ENCODE measurements around the gene MPST. TPM values are rescaled to one million over a fixed set of nuclear protein-coding genes. Genes with fewer than 3 reads are reported as not detected.

MPST gene
- total and polyA plus RNA-seq, 4 experiments from 2014 or later, result 3.7 to 7.4 (median 5.6) TPM

DNA sequence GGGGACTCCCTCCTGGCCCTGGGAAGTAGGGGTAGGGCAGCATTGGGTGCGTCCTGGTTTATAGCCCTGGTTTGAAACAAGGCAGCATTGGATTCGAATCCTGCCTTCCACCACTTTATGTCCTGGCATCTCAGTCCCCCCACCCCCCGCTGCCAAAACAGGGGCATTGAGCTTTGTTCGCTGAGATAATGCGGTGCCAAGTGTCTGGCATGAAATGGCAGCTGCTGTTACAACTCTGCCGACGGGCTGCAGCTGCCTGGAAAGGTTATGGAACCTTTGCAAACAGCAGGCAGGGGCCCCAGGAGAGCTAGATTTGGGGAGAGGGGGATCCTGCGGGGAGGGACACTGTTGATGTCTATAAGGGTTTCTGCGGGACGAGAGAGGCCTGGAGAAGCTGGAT lies 2.2 kb upstream of the MPST start:
- peaks cover 3 to 24% (median 12%) of the 10 kb centered on the region in 4 donors for H3K4me1 Mint-ChIP-seq
- peaks cover 0 to 5% of the 10 kb centered on the region in 2 donors for H3K27me3 Mint-ChIP-seq
- no peaks in the 10 kb centered on the region for H3K9me3 Mint-ChIP-seq
- H3K4me3 Mint-ChIP-seq, result peak overlapping the region in 3 of 8 donors; percentile 59 to 68 (median 63)
- DNase-seq, result no peak
- intact Hi-C loops (cut with micrococcal nuclease), result no loop called here
- H3K36me3 Mint-ChIP-seq, result no peaks in the 10 kb centered on the region
- Histone ChIP-seq H3K4me3 (ENCODE audit: low read length in 2 of 2) (no peak overlapping the region), H3K27ac (ENCODE audit: low read depth, low read length) (no peak overlapping the region), H3K36me3 (ENCODE audit: insufficient read depth, low read length) (no peaks in the 10 kb centered on the region), H3K27me3 (ENCODE audit: insufficient read depth, low read length) (no peaks in the 10 kb centered on the region), H3K4me1 (ENCODE audit: insufficient read depth, low read length) (peaks cover 8% of the 10 kb centered on the region), H3K9me3 (ENCODE audit: control insufficient read depth in 1 of 2, low read length in 2 of 2) (no peaks in the 10 kb centered on the region)
- ChIA-PET CTCF (ENCODE audit: partially characterized antibody) (interaction anchor here (2.2 kb wide), 1 partner anchor 8 kb away, joined by 4 read pairs; no protein-coding TSS in a partner anchor), POLR2A (ENCODE audit: partially characterized antibody) (no interaction called here)
- H3K27ac Mint-ChIP-seq, result no peak overlapping the region

DNA sequence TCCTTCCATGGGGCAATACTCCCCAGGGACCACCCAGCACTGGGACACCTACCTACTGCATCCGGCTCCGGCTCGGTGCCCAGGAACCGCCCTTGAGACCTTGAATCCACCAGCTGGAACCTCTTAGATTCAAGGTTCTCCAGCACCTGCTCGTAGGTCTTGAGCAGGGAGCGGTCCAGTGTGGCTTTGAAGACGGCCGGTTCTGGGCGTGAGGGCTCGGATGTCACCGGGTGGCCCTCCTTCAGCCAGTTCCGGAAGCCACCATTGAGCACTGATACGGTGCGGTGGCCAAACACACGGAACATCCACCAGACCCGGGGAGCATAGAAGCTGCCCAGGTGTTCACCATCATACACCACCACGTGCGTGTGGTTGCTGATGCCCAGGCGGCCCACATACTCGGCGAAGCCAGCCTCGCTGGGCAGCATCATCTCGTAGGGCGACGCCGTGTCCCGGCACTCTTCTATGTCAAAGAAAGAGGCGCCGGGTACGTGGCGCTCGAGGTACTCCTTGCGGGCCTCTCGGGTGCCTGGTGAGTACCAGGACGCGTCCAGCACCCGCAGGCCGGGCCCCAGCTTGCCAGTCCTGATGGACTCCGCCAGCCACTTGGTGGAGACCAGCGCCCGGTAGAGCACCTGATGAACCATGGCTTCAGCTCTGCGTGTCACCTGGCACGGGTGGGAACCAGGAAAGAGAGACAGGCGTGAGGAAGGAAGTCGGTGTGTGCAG lies 1.3 kb upstream of the MPST start:
- no peak for DNase-seq
- H3K27me3 ChIP-seq (ENCODE audit: insufficient read depth, low read length), result no peaks in the 10 kb centered on the region
- Mint-ChIP-seq H3K9me3 (no peaks in the 10 kb centered on the region), H3K27me3 (peaks cover 0 to 5% of the 10 kb centered on the region in 2 donors), H3K4me3 (peak overlapping the region; percentile 36 to 75 (median 66)), H3K27ac (peak overlapping the region in 2 of 7 donors; percentile 46 to 70), H3K36me3 (no peaks in the 10 kb centered on the region), H3K4me1 (peaks cover 3 to 24% (median 12%) of the 10 kb centered on the region in 4 donors)
- no peak overlapping the region for H3K27ac ChIP-seq (ENCODE audit: low read depth, low read length)
- no peaks in the 10 kb centered on the region for H3K9me3 ChIP-seq (ENCODE audit: control insufficient read depth in 1 of 2, low read length in 2 of 2)
- peaks cover 8% of the 10 kb centered on the region for H3K4me1 ChIP-seq (ENCODE audit: insufficient read depth, low read length)
- CTCF ChIA-PET (ENCODE audit: partially characterized antibody), result interaction anchor here (1.2 to 1.4 kb wide), 2 partner anchors 43 to 130 kb away, joined by 3 read pairs; no protein-coding TSS in a partner anchor
- POLR2A ChIA-PET (ENCODE audit: partially characterized antibody), result interaction anchor here (1.7 kb wide), 1 partner anchor 242 kb away, joined by 6 read pairs; the partner anchor contains the start of gene IFT27
- no peaks in the 10 kb centered on the region for H3K36me3 ChIP-seq (ENCODE audit: insufficient read depth, low read length)
- intact Hi-C loops (cut with micrococcal nuclease), result no loop called here
- no peak overlapping the region for H3K4me3 ChIP-seq (ENCODE audit: low read length in 2 of 2)

DNA sequence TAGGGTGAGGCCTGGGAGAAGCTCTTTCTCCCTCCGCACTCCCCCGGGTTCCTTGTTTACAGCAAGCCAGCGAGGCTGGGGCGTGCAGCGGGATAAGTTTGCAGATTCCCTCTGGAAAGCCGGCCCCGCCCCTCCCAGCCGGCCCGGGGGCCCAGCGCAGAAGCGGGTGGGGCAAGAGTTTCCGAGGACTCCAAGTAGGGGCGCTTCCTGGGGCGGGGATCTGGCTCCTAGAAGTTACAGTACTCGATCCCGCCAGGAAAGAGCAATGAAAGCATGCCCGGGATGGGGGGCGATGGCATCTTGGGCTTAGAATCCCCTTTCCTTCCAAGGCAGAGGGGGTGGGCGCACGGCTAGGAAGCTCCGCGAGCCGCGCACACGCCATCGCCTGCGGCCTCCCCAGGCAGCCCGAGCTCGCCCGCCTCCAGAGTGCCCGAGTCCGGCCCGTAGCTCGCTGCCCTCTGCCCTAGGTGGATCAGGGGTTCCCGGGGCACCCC lies 680 bp upstream of the MPST start:
- intact Hi-C loops (cut with micrococcal nuclease), result no loop called here

DNA sequence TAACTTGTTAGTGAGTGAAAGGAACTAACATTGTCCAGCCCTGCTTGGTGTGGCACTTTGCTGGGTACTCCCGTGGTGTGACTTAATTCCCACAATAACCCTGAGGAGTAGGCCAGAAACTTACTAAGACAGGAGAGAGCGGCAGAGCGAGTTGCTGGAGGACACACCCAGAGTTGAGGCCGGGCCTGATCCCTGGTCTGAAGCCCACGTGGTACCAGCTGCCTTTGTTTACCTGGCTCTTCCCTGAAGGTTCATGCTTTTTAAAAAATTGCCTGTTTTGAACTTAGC lies 594 bp downstream of the MPST start:
- Histone ChIP-seq H3K4me3 (ENCODE audit: low read length in 2 of 2) (peak overlapping the region; percentile 29 to 51), H3K27ac (ENCODE audit: low read depth, low read length) (peak overlapping the region; percentile 21), H3K36me3 (ENCODE audit: insufficient read depth, low read length) (no peaks in the 10 kb centered on the region), H3K4me1 (ENCODE audit: insufficient read depth, low read length) (peaks cover 8% of the 10 kb centered on the region), H3K27me3 (ENCODE audit: insufficient read depth, low read length) (no peaks in the 10 kb centered on the region), H3K9me3 (ENCODE audit: control insufficient read depth in 1 of 2, low read length in 2 of 2) (no peaks in the 10 kb centered on the region)
- POLR2A ChIA-PET (ENCODE audit: partially characterized antibody), result no interaction called here
- CTCF ChIA-PET (ENCODE audit: partially characterized antibody), result interaction anchor here (0.9 to 2.2 kb wide), 7 partner anchors 9 to 179 kb away, joined by 3 to 5 read pairs (median 3); a partner anchor contains a TSS
- peak overlapping the region; percentile 84 to 91 (median 87) for H3K4me3 Mint-ChIP-seq
- H3K36me3 Mint-ChIP-seq, result no peaks in the 10 kb centered on the region
- no peaks in the 10 kb centered on the region for H3K9me3 Mint-ChIP-seq
- H3K27me3 Mint-ChIP-seq, result peaks cover 0 to 5% of the 10 kb centered on the region in 2 donors
- peaks cover 4 to 24% (median 12%) of the 10 kb centered on the region in 4 donors for H3K4me1 Mint-ChIP-seq
- DNase-seq, result no peak
- H3K27ac Mint-ChIP-seq, result peak overlapping the region in 6 of 7 donors; percentile 13 to 76 (median 55)
- intact Hi-C loops (cut with micrococcal nuclease), result no loop called here

More for the DNA sequence above, 680 bp upstream of the MPST start:
- POLR2A ChIA-PET (ENCODE audit: partially characterized antibody), result interaction anchor here (0.8 to 1.7 kb wide), 2 partner anchors 243 to 466 kb away, joined by 3 to 6 read pairs; partner anchors contain the start of gene IFT27
- Histone ChIP-seq H3K4me1 (ENCODE audit: insufficient read depth, low read length) (peaks cover 8% of the 10 kb centered on the region), H3K9me3 (ENCODE audit: control insufficient read depth in 1 of 2, low read length in 2 of 2) (no peaks in the 10 kb centered on the region), H3K27ac (ENCODE audit: low read depth, low read length) (peak overlapping the region; percentile 35), H3K4me3 (ENCODE audit: low read length in 2 of 2) (peak overlapping the region in 1 of 2 donors; percentile 35), H3K27me3 (ENCODE audit: insufficient read depth, low read length) (no peaks in the 10 kb centered on the region), H3K36me3 (ENCODE audit: insufficient read depth, low read length) (no peaks in the 10 kb centered on the region)
- Mint-ChIP-seq H3K27ac (peak overlapping the region in 2 of 7 donors; percentile 46 to 70), H3K36me3 (no peaks in the 10 kb centered on the region), H3K4me3 (peak overlapping the region; percentile 36 to 75 (median 66)), H3K9me3 (no peaks in the 10 kb centered on the region), H3K4me1 (peaks cover 3 to 24% (median 12%) of the 10 kb centered on the region in 4 donors), H3K27me3 (peaks cover 0 to 5% of the 10 kb centered on the region in 2 donors)
- CTCF ChIA-PET (ENCODE audit: partially characterized antibody), result interaction anchor here (1.2 to 1.4 kb wide), 2 partner anchors 43 to 129 kb away, joined by 3 read pairs; no protein-coding TSS in a partner anchor
- no peak for DNase-seq

DNA sequence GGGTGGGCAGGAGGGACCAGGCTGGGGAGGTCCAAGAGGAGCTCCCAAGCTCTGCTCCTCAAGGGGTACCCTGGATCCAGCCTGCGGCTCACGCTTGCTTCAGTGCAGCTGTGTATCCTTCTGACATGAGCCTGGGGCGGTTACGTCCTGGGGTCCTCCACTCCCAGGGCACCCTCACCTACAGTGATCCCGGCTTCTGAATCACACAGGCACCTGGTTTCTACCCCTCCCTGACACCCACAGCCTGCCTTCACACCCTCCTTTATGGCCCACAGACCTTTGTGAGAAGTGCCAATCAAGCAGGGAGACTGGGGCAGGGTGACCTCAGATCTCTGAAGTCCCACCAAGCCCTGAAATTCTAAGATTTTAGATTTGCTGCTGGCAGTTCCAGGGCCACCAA lies 1.5 kb downstream of the MPST start:
- intact Hi-C loops (cut with micrococcal nuclease), result no loop called here
- POLR2A ChIA-PET (ENCODE audit: partially characterized antibody), result no interaction called here

DNA sequence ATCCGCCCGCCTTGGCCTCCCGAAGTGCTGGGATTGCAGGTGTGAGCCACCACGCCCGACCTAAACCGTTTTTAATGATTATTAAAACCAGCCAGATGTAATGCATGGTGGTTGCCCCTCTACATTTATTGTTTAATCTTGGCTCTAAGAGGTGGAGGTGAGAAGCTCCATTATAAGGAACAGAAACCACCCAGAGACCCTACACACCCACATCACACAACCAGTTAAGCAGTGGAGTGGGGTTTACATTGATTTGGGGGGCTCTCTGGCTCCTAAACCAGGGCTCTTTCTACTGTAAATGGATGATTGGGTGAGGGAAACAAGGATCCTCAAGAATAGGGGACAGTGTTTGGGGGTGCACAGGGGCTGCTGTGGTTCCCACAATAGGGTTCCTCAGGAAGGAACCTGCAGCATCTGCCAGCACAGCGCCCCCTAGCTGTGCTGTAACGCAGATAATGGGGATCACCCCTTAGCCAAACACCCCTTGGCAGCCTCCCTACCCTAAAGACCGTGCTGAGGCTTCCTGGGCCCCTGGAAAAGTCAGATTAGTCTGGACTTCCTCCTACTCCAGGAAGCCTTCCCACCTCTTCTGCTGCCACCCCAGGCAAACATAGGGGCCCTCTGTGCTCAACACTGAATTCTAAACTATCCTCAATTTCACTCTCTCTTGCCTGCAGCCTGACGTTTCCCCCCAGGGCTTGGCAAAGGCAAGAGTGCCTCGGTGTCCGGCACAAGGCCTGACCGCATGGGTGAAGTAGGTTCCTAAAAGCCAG lies 2.4 kb downstream of the MPST start:
- no peak overlapping the region for H3K4me3 ChIP-seq (ENCODE audit: low read length in 2 of 2)
- H3K27me3 ChIP-seq (ENCODE audit: insufficient read depth, low read length), result no peaks in the 10 kb centered on the region
- Mint-ChIP-seq H3K27ac (peak overlapping the region in 3 of 7 donors; percentile 36 to 70 (median 39)), H3K9me3 (no peaks in the 10 kb centered on the region), H3K36me3 (no peaks in the 10 kb centered on the region), H3K4me1 (peaks cover 4 to 24% (median 12%) of the 10 kb centered on the region in 4 donors), H3K27me3 (peaks cover 0 to 5% of the 10 kb centered on the region in 2 donors), H3K4me3 (peak overlapping the region in 6 of 8 donors; percentile 12 to 92 (median 73))
- no peak overlapping the region for H3K27ac ChIP-seq (ENCODE audit: low read depth, low read length)
- intact Hi-C loops (cut with micrococcal nuclease), result no loop called here
- ChIA-PET POLR2A (ENCODE audit: partially characterized antibody) (no interaction called here), CTCF (ENCODE audit: partially characterized antibody) (interaction anchor here (0.6 to 2.2 kb wide), 7 partner anchors 8 to 79 kb away, joined by 3 to 13 read pairs (median 4); no protein-coding TSS in a partner anchor)
- peaks cover 8% of the 10 kb centered on the region for H3K4me1 ChIP-seq (ENCODE audit: insufficient read depth, low read length)
- no peaks in the 10 kb centered on the region for H3K36me3 ChIP-seq (ENCODE audit: insufficient read depth, low read length)
- H3K9me3 ChIP-seq (ENCODE audit: control insufficient read depth in 1 of 2, low read length in 2 of 2), result no peaks in the 10 kb centered on the region
- DNase-seq, result peak in 4 of 5 donors; percentile 38 to 52 (median 42)

More for the DNA sequence above, 1.5 kb downstream of the MPST start:
- CTCF ChIA-PET (ENCODE audit: partially characterized antibody), result interaction anchor here (0.6 to 2.2 kb wide), 12 partner anchors 9 to 178 kb away, joined by 3 to 13 read pairs (median 4); a partner anchor contains a TSS
- no peak for DNase-seq
- Histone ChIP-seq H3K27me3 (ENCODE audit: insufficient read depth, low read length) (no peaks in the 10 kb centered on the region), H3K4me1 (ENCODE audit: insufficient read depth, low read length) (peaks cover 8% of the 10 kb centered on the region), H3K36me3 (ENCODE audit: insufficient read depth, low read length) (no peaks in the 10 kb centered on the region), H3K9me3 (ENCODE audit: control insufficient read depth in 1 of 2, low read length in 2 of 2) (no peaks in the 10 kb centered on the region), H3K27ac (ENCODE audit: low read depth, low read length) (no peak overlapping the region), H3K4me3 (ENCODE audit: low read length in 2 of 2) (no peak overlapping the region)
- Mint-ChIP-seq H3K9me3 (no peaks in the 10 kb centered on the region), H3K27me3 (peaks cover 0 to 5% of the 10 kb centered on the region in 2 donors), H3K36me3 (no peaks in the 10 kb centered on the region), H3K27ac (no peak overlapping the region), H3K4me3 (peak overlapping the region in 1 of 8 donors; percentile 84), H3K4me1 (peaks cover 4 to 24% (median 12%) of the 10 kb centered on the region in 4 donors)
